ENCODE results near the gene WNT1.

WNT1 gene

DNA sequence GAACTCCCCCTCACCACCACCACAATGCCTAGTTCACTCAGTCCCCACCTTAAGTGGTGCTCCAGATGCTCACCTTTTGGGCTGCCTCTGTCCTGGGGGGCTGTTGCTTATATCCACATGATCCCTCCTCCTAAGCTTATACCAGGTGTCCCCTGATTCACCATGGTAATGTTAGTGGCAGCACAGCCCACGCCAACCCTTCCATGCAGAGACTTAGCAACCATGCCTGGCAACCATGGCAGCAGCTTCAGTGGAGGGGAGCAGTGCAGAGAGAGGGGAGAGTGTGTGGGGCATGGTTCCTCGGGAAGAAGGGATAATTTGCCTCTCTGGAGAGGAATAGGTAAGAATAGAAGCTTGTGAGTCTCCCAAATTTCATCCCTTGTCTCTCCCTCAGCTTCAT, 22.2 kb downstream of the WNT1 start:
- no peak for DNase-seq (ENCODE audit: low read depth)

DNA sequence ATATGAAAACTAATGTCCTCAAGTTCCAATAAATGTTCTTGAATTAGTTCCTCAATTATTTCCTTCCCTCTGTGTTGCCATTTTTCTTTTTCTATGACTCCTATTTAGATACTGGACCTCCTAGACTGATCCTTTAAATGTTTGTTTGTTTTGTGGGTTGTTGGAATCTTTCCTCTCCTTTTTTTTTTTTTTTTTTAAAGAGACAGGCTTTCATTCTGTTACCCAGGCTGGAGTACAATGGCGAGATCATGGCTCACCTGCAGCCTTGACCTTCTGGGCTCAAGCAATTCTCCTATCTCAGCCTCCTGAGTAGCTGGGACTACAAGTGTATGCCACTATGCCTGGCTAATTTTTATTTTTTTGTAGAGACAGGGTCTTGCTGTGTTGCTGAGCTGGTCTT, 30.8 kb downstream of the WNT1 start:
- no peak for DNase-seq (ENCODE audit: low read depth)

DNA sequence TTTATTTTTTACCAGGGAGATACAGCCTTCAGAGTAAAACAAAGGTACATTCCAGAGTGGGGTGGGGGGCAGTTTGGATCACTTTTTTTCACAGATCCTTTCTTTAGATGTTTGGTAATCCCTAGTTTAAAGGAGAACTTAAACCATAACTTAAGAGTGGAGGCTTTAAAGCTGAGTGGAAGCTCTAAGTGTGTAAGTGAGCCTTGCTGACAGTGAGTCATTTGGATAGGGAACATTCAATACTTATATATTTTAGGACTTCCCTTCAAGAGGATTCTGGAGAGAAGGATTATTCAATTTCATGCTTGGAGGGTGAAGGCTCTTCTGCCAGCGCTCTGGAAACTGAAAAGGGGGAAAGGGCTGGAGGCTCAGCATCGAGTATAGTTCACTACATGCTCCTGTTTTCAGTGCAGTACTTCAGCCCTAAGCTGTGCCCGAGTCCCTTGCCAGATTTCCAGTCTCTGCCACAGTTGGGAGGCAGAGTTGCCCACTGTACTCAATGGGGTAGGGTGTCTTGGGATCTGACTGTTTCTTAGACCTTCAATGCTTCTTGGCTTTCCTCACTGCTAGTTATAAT, 32.1 kb downstream of the WNT1 start:
- DNase-seq (ENCODE audit: low read depth): no peak

DNA sequence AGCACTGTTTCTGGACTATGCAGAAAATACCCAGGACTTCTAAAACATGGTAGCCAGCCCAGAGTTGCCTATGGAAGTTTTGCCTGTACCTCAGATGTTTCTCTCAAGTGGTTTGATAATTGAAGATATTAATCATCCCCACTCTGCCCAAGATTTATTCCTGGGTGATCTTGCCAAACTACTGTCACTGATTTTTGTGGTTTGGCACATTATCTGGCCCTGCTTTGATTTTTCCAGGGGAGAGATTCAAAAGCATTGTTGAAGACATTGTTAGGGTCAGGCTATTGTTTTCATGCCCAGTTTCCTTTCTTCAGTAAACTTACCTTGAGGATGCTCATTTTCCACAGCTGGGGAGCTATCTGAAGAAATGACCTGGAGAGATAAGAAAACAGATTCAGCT, 34.6 kb downstream of the WNT1 start:
- DNase-seq (ENCODE audit: low read depth): no peak

DNA sequence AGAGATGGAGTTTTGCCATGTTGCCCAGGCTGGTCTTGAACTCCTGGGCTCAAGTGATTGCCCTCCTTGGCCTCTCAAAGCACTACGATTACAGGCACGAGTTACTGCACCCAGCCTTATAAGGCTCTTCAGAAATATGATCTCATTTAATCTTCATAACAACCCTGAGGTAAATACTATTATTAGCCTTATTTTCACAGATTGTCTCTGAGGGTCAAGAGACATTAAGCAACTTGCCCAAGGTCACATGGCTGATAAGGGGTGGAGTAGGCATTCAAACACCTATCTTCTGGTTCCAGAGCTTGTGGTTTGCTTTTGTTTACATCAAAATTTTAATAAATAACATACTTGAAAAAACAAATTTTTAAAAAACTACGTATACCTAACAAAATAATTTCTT, 35.3 kb downstream of the WNT1 start:
- no peak for DNase-seq (ENCODE audit: low read depth)

DNA sequence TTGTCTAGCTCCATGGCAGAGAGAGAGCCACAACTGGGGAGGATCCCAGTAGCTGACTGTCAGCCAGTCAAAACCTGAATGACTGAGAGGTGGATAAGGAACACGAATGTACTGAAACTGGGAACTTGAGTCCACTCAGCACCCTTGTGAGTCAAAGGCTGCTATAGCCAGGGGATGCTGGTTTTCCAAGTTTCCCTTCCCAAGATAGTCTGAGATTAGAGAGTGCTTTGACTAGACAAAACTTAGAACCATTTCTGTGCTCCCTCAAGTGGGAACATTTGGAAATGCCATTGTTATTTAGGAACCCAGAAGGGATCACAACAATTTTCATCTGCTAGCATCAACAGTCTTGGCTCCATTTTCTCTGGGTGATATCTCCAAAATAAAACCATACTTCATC, 36.4 kb downstream of the WNT1 start:
- no peak for DNase-seq (ENCODE audit: low read depth)

GRCh38 chr12:49015196-49015595, 37.1 kb downstream of the WNT1 start:
- no peak for DNase-seq (ENCODE audit: low read depth)

DNA sequence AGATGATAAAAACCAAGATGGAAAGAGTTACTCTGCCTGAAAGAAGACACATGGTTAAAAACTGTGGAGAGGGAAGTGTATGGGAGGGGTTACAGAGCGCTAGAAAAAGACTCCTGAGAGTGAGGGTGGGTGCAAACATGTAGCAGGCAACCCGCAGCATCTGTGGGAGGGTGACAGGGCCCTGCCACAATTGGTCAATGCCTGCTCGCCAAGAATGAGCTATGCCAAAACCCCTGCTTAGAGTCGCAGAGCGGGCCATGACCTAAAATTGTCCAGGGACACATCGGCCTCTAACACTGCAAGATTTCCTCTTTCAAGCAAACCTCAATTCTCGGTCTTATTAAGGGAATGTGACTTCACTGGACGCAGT, 39.8 kb downstream of the WNT1 start:
- no peak for DNase-seq (ENCODE audit: low read depth)

- DNase-seq (ENCODE audit: low read depth): peak; percentile 94
Observed at GRCh38 chr12:49018261-49019119, 40.4 kb downstream of the WNT1 start, which contains the start of gene PRKAG1. PRKAG1 (minus strand) TSS chr12:49018776; CDS start chr12:49018740, 36 bp downstream.

DNA sequence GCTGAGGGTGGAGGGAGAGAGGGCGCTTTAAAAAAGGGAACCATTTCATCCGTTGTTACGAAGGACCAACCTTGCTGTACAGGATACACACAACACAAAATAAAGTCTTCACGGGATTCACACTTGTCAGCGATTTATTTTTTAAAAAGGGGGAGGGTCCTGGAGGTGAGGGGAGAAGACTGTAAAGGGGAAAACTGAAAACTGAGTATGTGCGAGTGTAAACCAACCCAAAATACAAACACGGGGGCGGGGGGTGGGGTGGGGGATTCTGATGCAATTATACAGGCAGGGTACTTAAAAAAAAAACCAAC, 41.0 kb downstream of the WNT1 start:
- no peak for DNase-seq (ENCODE audit: low read depth)

GRCh38 chr12:49019443-49020324, 41.6 kb downstream of the WNT1 start:
- no peak for DNase-seq (ENCODE audit: low read depth)

- no peak for DNase-seq (ENCODE audit: low read depth)
Observed at GRCh38 chr12:49020441-49020840, 42.3 kb downstream of the WNT1 start.

GRCh38 chr12:49021292-49021915, 43.3 kb downstream of the WNT1 start:
- no peak for DNase-seq (ENCODE audit: low read depth)

GRCh38 chr12:49022558-49023178, 44.5 kb downstream of the WNT1 start:
- DNase-seq (ENCODE audit: low read depth): no peak

DNA sequence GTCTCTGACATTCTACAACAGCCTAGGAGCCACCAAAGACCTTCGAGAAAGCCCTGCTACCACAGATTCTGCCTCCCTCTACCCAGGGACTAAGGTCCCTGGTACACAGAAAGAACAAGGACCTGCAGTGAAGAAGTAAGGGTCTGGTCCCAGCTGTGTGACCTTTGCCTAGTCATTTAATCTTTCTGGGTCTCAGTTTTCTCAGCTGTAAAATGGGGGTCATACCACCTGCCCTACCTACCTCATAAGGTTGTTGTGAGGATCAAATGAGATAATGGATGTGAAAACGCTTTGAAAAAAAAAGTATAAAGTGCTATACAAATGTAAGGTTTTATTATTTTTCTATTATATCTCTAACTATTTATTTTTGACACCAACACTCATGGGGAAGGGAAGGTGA, 45.7 kb downstream of the WNT1 start:
- DNase-seq (ENCODE audit: low read depth): no peak

DNA sequence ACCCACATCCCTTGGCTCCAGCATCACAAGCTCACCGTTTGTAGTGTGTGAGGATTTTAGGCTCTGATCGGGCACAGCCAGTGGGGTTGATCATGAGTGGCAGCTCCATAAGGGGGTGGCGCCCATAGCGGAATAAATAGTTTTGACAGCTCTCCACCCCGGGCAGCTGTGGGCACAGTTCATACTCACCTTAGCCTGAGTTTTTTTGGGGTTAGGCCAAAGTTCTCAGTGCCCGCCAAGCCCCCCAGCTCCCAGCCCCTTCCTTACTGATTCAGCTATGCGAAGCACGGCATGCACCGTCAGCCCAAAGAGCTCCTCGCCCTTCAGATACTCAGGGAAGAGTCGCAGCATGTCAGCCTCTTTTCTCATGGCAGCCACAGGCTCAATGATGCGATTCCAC, 46.4 kb downstream of the WNT1 start:
- no peak for DNase-seq (ENCODE audit: low read depth)

DNA sequence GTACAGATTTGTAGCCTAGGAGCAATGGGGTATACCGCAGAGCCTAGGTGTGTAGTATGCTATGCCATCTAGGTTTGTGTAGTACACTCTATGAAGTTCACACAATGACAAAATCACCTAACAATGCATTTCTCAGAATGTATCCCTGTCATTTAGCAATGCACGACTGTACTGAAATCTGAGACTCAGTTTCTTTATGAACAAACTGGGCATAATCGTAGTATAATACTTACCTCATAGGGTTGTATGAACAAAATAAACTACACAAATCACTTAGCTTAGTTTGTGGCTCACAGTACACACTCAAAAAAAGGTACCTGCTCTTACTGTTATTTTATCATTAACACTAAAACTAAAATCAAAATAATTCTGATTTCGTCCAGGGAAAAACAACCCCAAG, 47.3 kb downstream of the WNT1 start:
- no peak for DNase-seq (ENCODE audit: low read depth)

DNA sequence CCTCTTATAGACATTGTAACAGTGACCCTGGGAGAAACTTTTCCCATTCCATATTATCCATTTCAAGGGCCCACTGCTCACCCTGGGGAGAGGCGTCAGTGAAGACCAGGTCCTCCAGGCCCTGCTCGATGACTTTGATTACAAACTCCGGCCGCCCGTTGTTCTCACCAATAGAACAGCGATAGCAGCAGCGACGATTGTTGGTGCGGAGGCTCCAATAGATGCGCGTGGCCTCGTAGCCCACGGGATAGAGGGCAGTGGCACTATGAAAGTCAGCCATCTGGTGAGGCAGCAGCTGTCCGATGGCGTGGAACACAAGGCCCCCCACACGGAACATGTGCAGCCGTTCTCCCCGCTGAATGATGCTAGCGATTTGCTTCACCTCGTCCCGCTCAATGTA, 48.0 kb downstream of the WNT1 start:
- no peak for DNase-seq (ENCODE audit: low read depth)

DNA sequence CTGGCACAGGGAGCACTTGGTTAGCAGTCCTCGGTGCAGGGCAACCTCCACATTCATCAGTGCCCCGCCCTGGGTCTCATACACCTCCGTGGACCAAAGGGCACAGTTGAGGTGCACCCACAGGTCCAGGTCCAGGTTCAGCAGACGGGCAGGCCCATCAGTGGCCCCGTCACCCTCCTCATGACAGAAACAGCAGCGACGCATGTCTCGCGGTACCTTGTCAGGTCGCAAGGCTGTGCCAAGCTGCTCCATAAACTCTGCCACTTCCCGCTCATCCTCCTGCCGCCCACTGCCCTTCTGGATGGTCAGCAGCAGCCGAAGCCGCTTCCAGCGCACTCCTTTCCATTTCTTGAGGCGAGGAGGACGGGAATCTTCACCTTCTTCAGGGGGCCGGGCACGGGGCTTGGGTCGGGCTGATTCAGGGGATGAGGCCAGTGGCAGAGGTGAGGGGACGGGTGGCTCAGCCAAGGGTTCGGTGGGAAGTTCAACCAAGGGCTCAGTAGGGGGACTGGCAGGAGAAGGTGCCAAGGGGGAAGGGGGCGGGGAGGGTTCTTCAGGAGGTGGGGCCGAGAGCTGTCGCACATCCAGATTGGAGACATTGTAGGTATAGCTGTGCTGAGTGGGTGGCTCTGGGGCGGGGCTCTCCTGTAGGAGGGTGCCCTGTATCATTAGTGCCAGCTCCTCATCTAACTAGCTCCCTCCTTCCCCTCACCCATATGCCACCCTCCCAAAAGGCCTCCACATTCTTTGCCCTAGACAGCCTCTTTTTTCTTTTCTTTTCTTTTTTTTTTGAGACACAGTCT, 48.8 kb downstream of the WNT1 start:
- DNase-seq (ENCODE audit: low read depth): no peak

- no peak for DNase-seq (ENCODE audit: low read depth)
Observed at GRCh38 chr12:49027846-49028555, 49.9 kb downstream of the WNT1 start.
